H1 (cell line): ENCODE results near the gene PRPF40B. TPM values are rescaled to one million over a fixed set of nuclear protein-coding genes. Genes with fewer than 3 reads are reported as not detected.

Experiments used
- ATF2 ChIP-seq: IDR thresholded peaks from 2 replicates; pipeline ENCODE4 v1.6.1; 2012; ENCODE audit warnings: low read length, inconsistent platforms
- POLR2AphosphoS5 ChIP-seq: IDR thresholded peaks from 2 replicates; pipeline ENCODE4 v1.6.1; 2011; ENCODE audit warnings: low read depth, low read length
- ZNF274 ChIP-seq: IDR thresholded peaks from 2 replicates; pipeline ENCODE4 v1.7.0; 2012; ENCODE audit warnings: low read length, borderline replicate concordance; ENCODE audit errors: extremely low read depth
- polyA plus RNA-seq, 7 experiments: library from polyadenylated mRNA; depleted of rRNA in 3 of 7; stranded (reverse) in 5 of 7; unstranded in 2 of 7; fragments of >200 nt in 5 of 7; fragments of 200-250 nt in 2 of 7; gene quantifications; 1 replicate in 5 of 7; 2 replicates in 1 of 7; 4 replicates in 1 of 7; pipeline versions ENCODE4 v1.2.1 to v1.2.3, GENCODE V29; 2011 to 2013; ENCODE audit warnings: missing spikeins in 2 of 7, mixed read lengths in 2 of 7
- total RNA-seq: library from RNA; stranded (reverse); fragmentation: NEBNext Ultra II Directional; extraction: Animal tissue kit (Norgen Biotek cat#: 25700); gene quantifications from 2 replicates; pipeline ENCODE4 v1.2.1, GENCODE V29; 2021

The PRPF40B gene
- total and polyA plus RNA-seq, 2 of the 8 experiments (the other 6 are each of a cell fraction or from before 2014, with no cell fraction given): 14.4 to 24.4 TPM

- no peak for TF ChIP-seq ATF2
- TF ChIP-seq ZNF274: no peak
- no peak for TF ChIP-seq POLR2AphosphoS5
These were observed 24.8 kb upstream of the PRPF40B start (continued) for GRCh38 chr12:49598527-49598926.
